Liver (tissue), 9 donors: ENCODE results near the gene CD3D. TPM values are rescaled to one million over a fixed set of nuclear protein-coding genes. Genes with fewer than 3 reads are reported as not detected.
A peak's percentile ranks its signal among the peaks of the same experiment; 100 is the strongest.

Experiments
- DNase-seq: peaks from one replicate; pipeline ENCODE4 v3.0.0-alpha.2; 2017; ENCODE audit warnings: low spot score
- H3K27ac ChIP-seq, 2 donors: one replicate each; pipeline ENCODE4 v1.7.0; 2013; ENCODE audit warnings: inconsistent platforms in 2 of 2, low read length in 2 of 2, control low read depth in 1 of 2, low read depth in 1 of 2, mild to moderate bottlenecking in 1 of 2
- H3K27me3 ChIP-seq, 4 donors: one replicate each; pipeline versions ENCODE4 v1.6.1 to v1.7.0; 2013; ENCODE audit warnings: low read length in 3 of 4, inconsistent platforms in 1 of 4, mild to moderate bottlenecking in 1 of 4, moderate library complexity in 1 of 4; ENCODE audit not compliant: control insufficient read depth in 4 of 4, insufficient read depth in 4 of 4
- H3K36me3 ChIP-seq, 4 donors: one replicate each; pipeline versions ENCODE4 v1.6.1 to v1.7.0; 2013; ENCODE audit warnings: low read length in 3 of 4, mild to moderate bottlenecking in 3 of 4, low read depth in 1 of 4, moderate library complexity in 1 of 4; ENCODE audit not compliant: control insufficient read depth in 4 of 4, insufficient read depth in 3 of 4
- H3K4me1 ChIP-seq, 4 donors: one replicate each; pipeline versions ENCODE4 v1.6.1 to v1.7.0; 2013; ENCODE audit warnings: low read length in 3 of 4, mild to moderate bottlenecking in 3 of 4, moderate library complexity in 1 of 4; ENCODE audit not compliant: control insufficient read depth in 4 of 4, insufficient read depth in 4 of 4
- H3K4me3 ChIP-seq, 3 donors: one replicate each; pipeline versions ENCODE4 v1.6.1 to v1.7.0; 2013; ENCODE audit warnings: low read length in 3 of 3, control low read depth in 1 of 3, low read depth in 1 of 3, mild to moderate bottlenecking in 1 of 3
- H3K9ac ChIP-seq, 2 donors: one replicate each; pipeline ENCODE4 v1.7.0; 2013; ENCODE audit warnings: low read length in 2 of 2, mild to moderate bottlenecking in 2 of 2, moderate library complexity in 2 of 2, control low read depth in 1 of 2, low read depth in 1 of 2
- H3K9me3 ChIP-seq, 4 donors: one replicate each; pipeline versions ENCODE4 v1.6.1 to v1.7.0; 2013; ENCODE audit warnings: low read length in 3 of 4; ENCODE audit not compliant: control insufficient read depth in 4 of 4
- EGR1 ChIP-seq, 2 donors: IDR thresholded peaks; 2 replicates each; pipeline ENCODE4 v1.6.1; 2016 to 2018; ENCODE audit warnings: antibody characterized with exemption in 2 of 2, low read depth in 2 of 2
- FOXA1 ChIP-seq: IDR thresholded peaks from 2 replicates; pipeline ENCODE4 v1.6.1; 2016; ENCODE audit warnings: antibody characterized with exemption
- FOXA2 ChIP-seq: IDR thresholded peaks from 2 replicates; pipeline ENCODE4 v1.6.1; 2016; ENCODE audit warnings: antibody characterized with exemption
- GABPA ChIP-seq, 2 donors: IDR thresholded peaks in 1 of 2; conservative IDR thresholded peaks in 1 of 2; 2 replicates each; pipeline ENCODE4 v1.6.1; 2016; ENCODE audit warnings: antibody characterized with exemption in 2 of 2, mild to moderate bottlenecking in 1 of 2, moderate library complexity in 1 of 2
- HNF4A ChIP-seq, 2 donors: conservative IDR thresholded peaks; 2 replicates each; pipeline ENCODE4 v1.6.1; 2016; ENCODE audit warnings: antibody characterized with exemption in 2 of 2, mild to moderate bottlenecking in 2 of 2
- HNF4G ChIP-seq: IDR thresholded peaks from 2 replicates; pipeline ENCODE4 v1.6.1; 2016; ENCODE audit warnings: antibody characterized with exemption
- JUND ChIP-seq, 2 donors: IDR thresholded peaks; 2 replicates each; pipeline ENCODE4 v1.6.1; 2016; ENCODE audit warnings: antibody characterized with exemption in 2 of 2
- NR2F2 ChIP-seq: IDR thresholded peaks from 2 replicates; pipeline ENCODE4 v1.6.1; 2016; ENCODE audit warnings: antibody characterized with exemption
- RAD21 ChIP-seq, 2 donors: IDR thresholded peaks; 2 replicates each; pipeline ENCODE4 v1.6.1; 2016; ENCODE audit warnings: antibody characterized with exemption in 2 of 2, mild to moderate bottlenecking in 2 of 2
- RXRA ChIP-seq, 2 donors: IDR thresholded peaks; 2 replicates each; pipeline ENCODE4 v1.6.1; 2017 to 2018; ENCODE audit warnings: antibody characterized with exemption in 2 of 2, mild to moderate bottlenecking in 1 of 2
- SP1 ChIP-seq: IDR thresholded peaks from 2 replicates; pipeline ENCODE4 v1.6.1; 2018; ENCODE audit warnings: antibody characterized with exemption, mild to moderate bottlenecking
- TAF1 ChIP-seq: conservative IDR thresholded peaks from 2 replicates; pipeline ENCODE4 v1.6.1; 2016; ENCODE audit warnings: antibody characterized with exemption, mild to moderate bottlenecking
- WGBS: extraction: QIAGEN DNeasy Blood & Tissue Kit; methylation state at CpG from one replicate; pipeline ENCODE4 v1.1.7; 2013; 5-methylcytosine and 5-hydroxymethylcytosine counted together
- polyA plus RNA-seq, 2 donors: library from polyadenylated mRNA; stranded (reverse) in 1 of 2; unstranded in 1 of 2; fragments of 200-250 nt in 1 of 2; fragments of >200 nt in 1 of 2; fragmentation: Nextera tagmentation in 1 of 2; extraction: Ambion mirVana in 1 of 2; gene quantifications; one replicate each; pipeline versions ENCODE4 v1.2.1 to v1.2.3, GENCODE V29; 2013 to 2015
- total RNA-seq, 2 donors: library from RNA; depleted of rRNA; stranded (reverse); fragments of >200 nt; gene quantifications; one replicate each; pipeline ENCODE4 v1.2.3, GENCODE V29; 2014
- TF ChIP-seq, protein P1 (sequence below): IDR thresholded peaks from 2 replicates; pipeline ENCODE4 v1.6.1; 2016; ENCODE audit warnings: antibody characterized with exemption
- TF ChIP-seq, protein P2 (sequence below): IDR thresholded peaks from 2 replicates; pipeline ENCODE4 v1.6.1; 2016; ENCODE audit warnings: antibody characterized with exemption
- TF ChIP-seq, protein P3 (sequence below): IDR thresholded peaks from 2 replicates; pipeline ENCODE4 v1.6.1; 2016; ENCODE audit warnings: antibody characterized with exemption
- TF ChIP-seq, protein P4 (sequence below): IDR thresholded peaks from 2 replicates; pipeline ENCODE4 v1.6.1; 2016; ENCODE audit warnings: antibody characterized with exemption, mild to moderate bottlenecking
- TF ChIP-seq, protein P5 (sequence below): fragments of 150-350 bp; IDR thresholded peaks from 2 replicates; pipeline ENCODE4 v1.5.1; 2017; ENCODE audit warnings: improper control_type of control experiment, low read depth, low read length; ENCODE audit not compliant: missing input control
- donor health status: healthy.
- donor health status: healthy.
- donor health status: healthy.
- donor health status: healthy.
- donor health status: healthy.

Gene CD3D
- total and polyA plus RNA-seq, 4 donors: 1.1 to 1.6 (median 1.2) TPM

DNA sequence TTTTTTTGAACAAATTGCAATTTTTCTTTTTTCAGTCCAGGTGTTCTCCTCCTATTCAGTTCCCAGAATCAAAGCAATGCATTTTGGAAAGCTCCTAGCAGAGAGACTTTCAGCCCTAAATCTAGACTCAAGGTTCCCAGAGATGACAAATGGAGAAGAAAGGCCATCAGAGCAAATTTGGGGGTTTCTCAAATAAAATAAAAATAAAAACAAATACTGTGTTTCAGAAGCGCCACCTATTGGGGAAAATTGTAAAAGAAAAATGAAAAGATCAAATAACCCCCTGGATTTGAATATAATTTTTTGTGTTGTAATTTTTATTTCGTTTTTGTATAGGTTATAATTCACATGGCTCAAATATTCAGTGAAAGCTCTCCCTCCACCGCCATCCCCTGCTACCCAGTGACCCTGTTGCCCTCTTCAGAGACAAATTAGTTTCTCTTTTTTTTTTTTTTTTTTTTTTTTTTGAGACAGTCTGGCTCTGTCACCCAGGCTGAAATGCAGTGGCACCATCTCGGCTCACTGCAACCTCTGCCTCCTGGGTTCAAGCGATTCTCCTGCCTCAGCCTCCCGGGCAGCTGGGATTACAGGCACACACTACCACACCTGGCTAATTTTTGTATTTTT is 10.7 kb upstream of the CD3D start:
- DNase-seq: no peak

DNA sequence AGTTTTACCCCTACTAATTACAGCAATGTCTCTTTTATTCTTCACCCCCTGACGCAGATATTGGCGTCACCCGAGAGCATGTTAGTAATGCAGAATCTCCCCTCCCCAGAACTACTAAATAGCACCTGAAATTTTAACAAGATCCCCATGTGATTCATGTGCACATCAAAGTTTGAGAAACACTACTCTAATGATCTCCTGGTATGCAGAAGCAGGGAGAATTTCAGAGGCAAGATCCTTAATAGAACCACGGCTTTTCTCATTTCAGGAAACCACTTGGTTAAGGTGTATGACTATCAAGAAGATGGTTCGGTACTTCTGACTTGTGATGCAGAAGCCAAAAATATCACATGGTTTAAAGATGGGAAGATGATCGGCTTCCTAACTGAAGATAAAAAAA is 7.0 kb upstream of the CD3D start:
- Histone ChIP-seq H3K27me3 (no peaks in the 10 kb centered on the region), H3K36me3 (no peaks in the 10 kb centered on the region), H3K9me3 (no peaks in the 10 kb centered on the region), H3K27ac (no peak overlapping the region), H3K4me1 (peaks cover 0 to 4% (median 1%) of the 10 kb centered on the region in 4 donors), H3K9ac (no peak overlapping the region), H3K4me3 (no peak overlapping the region)
- 86% methylated on average over 6 of the region's 6 CpGs for WGBS
- no peak for DNase-seq
- TF ChIP-seq FOXA2 (no peak), TAF1 (no peak), HNF4G (no peak), NR2F2 (no peak), JUND (IDR thresholded peaks at IDR 0.05) (no peak), SP1 (no peak), GABPA (IDR thresholded peaks at IDR 0.05 in 1 of 2, conservative IDR thresholded peaks at IDR 0.05 in 1 of 2) (no peak), FOXA1 (no peak), HNF4A (conservative IDR thresholded peaks at IDR 0.05) (no peak), RAD21 (IDR thresholded peaks at IDR 0.05) (no peak), EGR1 (IDR thresholded peaks at IDR 0.05; ENCODE audit: low read depth in 2 of 2) (no peak), RXRA (IDR thresholded peaks at IDR 0.05) (no peak)
- TF ChIP-seq, protein P1, sequence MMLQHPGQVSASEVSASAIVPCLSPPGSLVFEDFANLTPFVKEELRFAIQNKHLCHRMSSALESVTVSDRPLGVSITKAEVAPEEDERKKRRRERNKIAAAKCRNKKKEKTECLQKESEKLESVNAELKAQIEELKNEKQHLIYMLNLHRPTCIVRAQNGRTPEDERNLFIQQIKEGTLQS: no peak
- TF ChIP-seq, protein P2, sequence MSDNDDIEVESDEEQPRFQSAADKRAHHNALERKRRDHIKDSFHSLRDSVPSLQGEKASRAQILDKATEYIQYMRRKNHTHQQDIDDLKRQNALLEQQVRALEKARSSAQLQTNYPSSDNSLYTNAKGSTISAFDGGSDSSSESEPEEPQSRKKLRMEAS: no peak
- TF ChIP-seq, protein P3, sequence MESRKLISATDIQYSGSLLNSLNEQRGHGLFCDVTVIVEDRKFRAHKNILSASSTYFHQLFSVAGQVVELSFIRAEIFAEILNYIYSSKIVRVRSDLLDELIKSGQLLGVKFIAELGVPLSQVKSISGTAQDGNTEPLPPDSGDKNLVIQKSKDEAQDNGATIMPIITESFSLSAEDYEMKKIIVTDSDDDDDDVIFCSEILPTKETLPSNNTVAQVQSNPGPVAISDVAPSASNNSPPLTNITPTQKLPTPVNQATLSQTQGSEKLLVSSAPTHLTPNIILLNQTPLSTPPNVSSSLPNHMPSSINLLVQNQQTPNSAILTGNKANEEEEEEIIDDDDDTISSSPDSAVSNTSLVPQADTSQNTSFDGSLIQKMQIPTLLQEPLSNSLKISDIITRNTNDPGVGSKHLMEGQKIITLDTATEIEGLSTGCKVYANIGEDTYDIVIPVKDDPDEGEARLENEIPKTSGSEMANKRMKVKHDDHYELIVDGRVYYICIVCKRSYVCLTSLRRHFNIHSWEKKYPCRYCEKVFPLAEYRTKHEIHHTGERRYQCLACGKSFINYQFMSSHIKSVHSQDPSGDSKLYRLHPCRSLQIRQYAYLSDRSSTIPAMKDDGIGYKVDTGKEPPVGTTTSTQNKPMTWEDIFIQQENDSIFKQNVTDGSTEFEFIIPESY: no peak
- TF ChIP-seq, protein P4, sequence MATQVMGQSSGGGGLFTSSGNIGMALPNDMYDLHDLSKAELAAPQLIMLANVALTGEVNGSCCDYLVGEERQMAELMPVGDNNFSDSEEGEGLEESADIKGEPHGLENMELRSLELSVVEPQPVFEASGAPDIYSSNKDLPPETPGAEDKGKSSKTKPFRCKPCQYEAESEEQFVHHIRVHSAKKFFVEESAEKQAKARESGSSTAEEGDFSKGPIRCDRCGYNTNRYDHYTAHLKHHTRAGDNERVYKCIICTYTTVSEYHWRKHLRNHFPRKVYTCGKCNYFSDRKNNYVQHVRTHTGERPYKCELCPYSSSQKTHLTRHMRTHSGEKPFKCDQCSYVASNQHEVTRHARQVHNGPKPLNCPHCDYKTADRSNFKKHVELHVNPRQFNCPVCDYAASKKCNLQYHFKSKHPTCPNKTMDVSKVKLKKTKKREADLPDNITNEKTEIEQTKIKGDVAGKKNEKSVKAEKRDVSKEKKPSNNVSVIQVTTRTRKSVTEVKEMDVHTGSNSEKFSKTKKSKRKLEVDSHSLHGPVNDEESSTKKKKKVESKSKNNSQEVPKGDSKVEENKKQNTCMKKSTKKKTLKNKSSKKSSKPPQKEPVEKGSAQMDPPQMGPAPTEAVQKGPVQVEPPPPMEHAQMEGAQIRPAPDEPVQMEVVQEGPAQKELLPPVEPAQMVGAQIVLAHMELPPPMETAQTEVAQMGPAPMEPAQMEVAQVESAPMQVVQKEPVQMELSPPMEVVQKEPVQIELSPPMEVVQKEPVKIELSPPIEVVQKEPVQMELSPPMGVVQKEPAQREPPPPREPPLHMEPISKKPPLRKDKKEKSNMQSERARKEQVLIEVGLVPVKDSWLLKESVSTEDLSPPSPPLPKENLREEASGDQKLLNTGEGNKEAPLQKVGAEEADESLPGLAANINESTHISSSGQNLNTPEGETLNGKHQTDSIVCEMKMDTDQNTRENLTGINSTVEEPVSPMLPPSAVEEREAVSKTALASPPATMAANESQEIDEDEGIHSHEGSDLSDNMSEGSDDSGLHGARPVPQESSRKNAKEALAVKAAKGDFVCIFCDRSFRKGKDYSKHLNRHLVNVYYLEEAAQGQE: no peak
- TF ChIP-seq, protein P5, sequence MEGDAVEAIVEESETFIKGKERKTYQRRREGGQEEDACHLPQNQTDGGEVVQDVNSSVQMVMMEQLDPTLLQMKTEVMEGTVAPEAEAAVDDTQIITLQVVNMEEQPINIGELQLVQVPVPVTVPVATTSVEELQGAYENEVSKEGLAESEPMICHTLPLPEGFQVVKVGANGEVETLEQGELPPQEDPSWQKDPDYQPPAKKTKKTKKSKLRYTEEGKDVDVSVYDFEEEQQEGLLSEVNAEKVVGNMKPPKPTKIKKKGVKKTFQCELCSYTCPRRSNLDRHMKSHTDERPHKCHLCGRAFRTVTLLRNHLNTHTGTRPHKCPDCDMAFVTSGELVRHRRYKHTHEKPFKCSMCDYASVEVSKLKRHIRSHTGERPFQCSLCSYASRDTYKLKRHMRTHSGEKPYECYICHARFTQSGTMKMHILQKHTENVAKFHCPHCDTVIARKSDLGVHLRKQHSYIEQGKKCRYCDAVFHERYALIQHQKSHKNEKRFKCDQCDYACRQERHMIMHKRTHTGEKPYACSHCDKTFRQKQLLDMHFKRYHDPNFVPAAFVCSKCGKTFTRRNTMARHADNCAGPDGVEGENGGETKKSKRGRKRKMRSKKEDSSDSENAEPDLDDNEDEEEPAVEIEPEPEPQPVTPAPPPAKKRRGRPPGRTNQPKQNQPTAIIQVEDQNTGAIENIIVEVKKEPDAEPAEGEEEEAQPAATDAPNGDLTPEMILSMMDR: no peak

More for the DNA sequence above, 10.7 kb upstream of the CD3D start:
- WGBS: 6% methylated on average over 6 of the region's 6 CpGs
- Histone ChIP-seq H3K36me3 (no peaks in the 10 kb centered on the region), H3K9ac (peak overlapping the region in 1 of 2 donors; percentile 22), H3K4me3 (no peak overlapping the region), H3K9me3 (no peaks in the 10 kb centered on the region), H3K27me3 (no peaks in the 10 kb centered on the region), H3K27ac (no peak overlapping the region), H3K4me1 (peaks cover 0 to 4% (median 1%) of the 10 kb centered on the region in 4 donors)
- no peak for TF ChIP-seq NR2F2
- TF ChIP-seq, protein P5: peak; percentile 42
- peak; percentile 70 to 74 for TF ChIP-seq RAD21 (IDR thresholded peaks at IDR 0.05)
